Epithelial cell of proximal tubule (primary cell): ENCODE data around the gene TERB2. TPM values are rescaled to one million over a fixed set of nuclear protein-coding genes. Genes with fewer than 3 reads are reported as not detected.
"Not testable (repeated sequence)": the region's sequence is repeated elsewhere in the genome, so short reads cannot be mapped to it uniquely, and the experiment has no call there.

Experiments
- DNase-seq: peaks from one replicate; pipeline ENCODE4 v3.0.0-alpha.2; 2011; ENCODE audit warnings: low read depth
- H3K4me3 ChIP-seq: 2 replicates; pipeline ENCODE4 v1.5.1; 2011; ENCODE audit warnings: low read depth, mild to moderate bottlenecking, low read length
- total RNA-seq: library from RNA; depleted of rRNA; stranded (reverse); fragments of >200 nt; gene quantifications from 2 replicates; pipeline ENCODE4 v1.2.3, GENCODE V29; 2015
- TF ChIP-seq, protein P1 (sequence below): conservative IDR thresholded peaks from 2 replicates; pipeline ENCODE4 v1.5.1; 2012; ENCODE audit warnings: low read depth, mild to moderate bottlenecking, low read length

The TERB2 gene
- total RNA-seq, 1 donor from 2014 or later = not detected

DNA sequence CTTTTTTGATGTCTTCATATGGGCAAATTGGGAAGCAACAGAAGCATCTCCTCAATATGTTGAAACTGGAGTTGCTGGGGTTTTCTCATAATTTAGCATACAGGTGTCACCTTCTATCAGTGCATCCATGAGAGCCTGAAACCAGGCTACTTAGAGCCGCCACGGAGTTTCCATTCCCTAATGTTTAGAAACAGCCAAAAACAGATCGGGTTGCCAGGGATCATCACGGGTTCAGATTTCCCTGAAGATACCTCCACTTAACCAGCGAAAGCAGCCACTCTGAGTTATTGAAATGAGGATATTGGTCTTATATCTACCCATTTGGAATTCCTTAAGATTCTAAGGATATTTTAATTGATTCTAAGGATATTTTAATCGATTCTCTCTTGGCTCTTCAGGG lies 14.5 kb downstream of the TERB2 start:
- no peak for DNase-seq
- TF ChIP-seq, protein P1, sequence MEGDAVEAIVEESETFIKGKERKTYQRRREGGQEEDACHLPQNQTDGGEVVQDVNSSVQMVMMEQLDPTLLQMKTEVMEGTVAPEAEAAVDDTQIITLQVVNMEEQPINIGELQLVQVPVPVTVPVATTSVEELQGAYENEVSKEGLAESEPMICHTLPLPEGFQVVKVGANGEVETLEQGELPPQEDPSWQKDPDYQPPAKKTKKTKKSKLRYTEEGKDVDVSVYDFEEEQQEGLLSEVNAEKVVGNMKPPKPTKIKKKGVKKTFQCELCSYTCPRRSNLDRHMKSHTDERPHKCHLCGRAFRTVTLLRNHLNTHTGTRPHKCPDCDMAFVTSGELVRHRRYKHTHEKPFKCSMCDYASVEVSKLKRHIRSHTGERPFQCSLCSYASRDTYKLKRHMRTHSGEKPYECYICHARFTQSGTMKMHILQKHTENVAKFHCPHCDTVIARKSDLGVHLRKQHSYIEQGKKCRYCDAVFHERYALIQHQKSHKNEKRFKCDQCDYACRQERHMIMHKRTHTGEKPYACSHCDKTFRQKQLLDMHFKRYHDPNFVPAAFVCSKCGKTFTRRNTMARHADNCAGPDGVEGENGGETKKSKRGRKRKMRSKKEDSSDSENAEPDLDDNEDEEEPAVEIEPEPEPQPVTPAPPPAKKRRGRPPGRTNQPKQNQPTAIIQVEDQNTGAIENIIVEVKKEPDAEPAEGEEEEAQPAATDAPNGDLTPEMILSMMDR = no peak
- H3K4me3 ChIP-seq = no peak overlapping the region

DNA sequence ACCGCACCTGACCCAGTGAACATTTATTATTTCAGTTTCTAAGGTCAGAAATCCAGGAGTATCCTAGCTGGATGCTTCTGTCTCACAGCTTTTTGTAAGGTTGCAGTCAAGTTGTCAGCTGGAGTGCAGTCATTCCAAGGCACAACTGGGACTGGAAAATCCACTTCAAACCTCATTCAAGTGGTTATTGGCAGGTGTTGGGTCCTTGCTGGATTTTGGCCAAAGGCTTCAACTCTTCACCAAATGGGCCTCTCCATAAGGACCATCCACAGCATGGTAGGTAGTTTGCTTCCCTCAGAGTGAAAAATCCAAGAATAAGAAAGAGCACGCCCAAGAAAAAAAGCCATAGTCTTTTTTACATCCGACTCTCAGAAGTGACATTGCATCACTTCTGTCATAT lies 19.7 kb downstream of the TERB2 start:
- not testable (repeated sequence) for H3K4me3 ChIP-seq, DNase-seq

DNA sequence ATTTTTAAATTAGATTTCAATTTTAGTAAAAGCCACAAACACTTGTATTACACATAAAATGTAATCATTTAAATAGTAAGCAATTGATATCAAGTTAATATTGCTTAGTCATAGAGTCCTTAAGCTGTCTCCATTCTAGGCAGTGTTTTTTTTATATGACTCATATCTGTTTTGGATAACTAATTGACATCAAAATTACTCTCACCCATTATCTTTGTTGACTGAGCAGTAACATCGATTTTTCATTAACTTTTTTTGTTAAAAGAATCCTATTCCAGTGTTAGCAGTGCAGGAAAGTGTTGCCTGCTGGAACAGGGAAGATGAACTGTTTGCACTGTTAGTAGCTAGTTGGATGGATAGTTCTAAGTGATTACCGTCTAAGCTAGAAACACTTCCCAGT lies 21.3 kb downstream of the TERB2 start:
- peak; percentile 16 for DNase-seq
- H3K4me3 ChIP-seq = not testable (repeated sequence)

DNA sequence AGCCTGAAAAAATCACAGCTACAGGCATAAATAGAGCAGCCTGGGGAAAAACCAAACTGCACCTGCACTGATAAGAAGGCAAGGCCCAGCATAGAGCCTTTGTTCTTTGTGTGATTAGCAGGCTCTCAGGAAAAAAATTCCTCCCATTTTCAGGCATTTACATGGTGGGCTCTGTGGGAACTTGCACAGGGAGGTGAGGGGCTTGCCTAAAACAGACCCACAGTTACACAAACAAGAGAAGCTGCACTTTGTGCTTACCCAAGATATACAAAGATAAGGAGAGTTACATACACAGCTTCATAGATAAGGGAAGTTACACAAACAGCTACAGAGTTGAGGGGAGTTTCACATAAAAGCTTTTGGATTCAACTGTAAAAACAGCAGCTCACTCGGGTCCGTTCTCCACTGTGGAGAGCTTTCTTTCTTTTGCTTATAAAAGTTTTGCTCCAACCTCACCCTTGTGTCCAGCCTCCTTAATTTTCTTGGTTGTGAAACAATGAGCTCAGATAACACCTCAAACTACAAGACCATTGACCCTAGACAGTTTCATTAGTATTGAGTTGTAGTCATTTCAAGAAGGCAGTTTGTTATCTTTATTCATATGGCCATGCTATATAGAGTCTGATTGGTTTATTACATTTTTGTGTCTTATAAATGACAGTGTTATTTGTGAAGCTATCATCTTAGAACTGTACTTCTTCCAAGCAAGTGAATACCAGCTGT lies 23.3 kb downstream of the TERB2 start:
- not testable (repeated sequence) for DNase-seq, H3K4me3 ChIP-seq

DNA sequence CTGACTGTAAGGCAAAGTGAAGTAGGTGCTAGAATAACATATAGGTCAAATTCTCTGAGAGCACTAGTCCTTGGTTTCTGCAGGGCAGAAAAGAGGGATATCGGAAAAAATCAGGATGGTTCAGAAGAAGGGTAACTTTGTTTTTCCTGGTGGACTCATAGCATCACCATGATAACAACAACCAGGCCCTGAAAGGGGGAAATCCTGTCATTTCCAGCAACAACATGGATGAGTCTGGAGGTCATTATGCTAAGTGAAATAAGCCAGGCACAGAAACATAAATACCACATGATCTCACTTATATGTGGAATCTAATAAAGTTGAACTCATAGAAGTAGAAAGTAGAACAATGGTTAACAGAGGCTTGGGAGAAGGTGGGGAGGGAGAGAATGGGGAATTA lies 27.7 kb downstream of the TERB2 start:
- H3K4me3 ChIP-seq, DNase-seq: not testable (repeated sequence)

DNA sequence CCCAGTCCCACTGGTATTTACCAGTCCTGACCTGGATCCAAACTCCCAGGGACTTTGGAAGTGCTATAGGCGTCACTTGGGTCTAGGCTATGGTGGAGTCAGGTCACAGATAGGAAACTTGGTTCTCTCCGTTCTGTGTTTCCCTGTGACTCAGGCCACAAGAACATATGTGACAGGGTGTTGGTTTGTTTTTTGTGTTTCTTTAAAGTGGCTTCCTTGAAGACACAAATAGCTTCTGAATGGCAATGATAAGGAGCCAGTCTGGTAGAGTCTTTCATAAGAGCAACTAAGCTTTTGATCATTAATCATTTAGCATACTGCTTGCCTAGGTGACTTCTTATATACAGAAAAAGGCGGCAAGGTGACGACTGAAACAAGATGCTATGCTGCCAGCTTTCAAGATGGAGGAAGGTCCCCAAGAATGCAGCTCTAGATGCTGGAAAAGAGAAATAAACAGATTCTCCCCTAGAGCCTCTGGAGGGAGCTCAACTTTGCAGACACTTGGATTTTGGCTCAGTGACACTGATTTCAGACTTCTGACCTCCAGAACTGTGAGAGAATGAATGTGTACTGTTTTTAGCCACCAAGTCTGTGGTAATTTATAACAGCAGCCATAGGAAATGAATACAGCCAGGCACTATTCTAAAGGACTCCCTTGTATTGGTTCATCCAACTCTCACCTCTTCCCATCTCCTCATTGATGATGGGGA lies 30.0 kb downstream of the TERB2 start:
- not testable (repeated sequence) for H3K4me3 ChIP-seq

DNA sequence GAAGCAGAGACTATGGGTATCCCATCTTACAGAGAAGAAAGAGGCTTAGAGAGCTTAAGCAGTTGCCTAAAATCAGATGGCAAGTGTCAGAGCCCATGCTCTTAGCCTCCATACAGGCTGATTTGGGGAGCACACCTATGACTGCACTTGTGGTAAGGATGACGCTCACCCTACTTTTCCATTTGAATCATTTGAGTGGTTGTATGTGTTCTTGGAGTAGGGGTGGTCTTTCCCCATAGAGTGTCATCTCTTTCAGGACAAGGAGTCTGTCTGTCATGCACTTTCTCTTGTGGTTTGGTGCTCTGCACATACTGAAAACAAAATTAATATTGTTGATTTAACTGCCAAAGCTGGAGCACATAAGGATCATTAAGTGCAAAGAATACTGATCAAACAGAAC lies 31.2 kb downstream of the TERB2 start:
- DNase-seq, H3K4me3 ChIP-seq: not testable (repeated sequence)

More for the DNA sequence above, 30.0 kb downstream of the TERB2 start:
- not testable (repeated sequence) for DNase-seq

DNA sequence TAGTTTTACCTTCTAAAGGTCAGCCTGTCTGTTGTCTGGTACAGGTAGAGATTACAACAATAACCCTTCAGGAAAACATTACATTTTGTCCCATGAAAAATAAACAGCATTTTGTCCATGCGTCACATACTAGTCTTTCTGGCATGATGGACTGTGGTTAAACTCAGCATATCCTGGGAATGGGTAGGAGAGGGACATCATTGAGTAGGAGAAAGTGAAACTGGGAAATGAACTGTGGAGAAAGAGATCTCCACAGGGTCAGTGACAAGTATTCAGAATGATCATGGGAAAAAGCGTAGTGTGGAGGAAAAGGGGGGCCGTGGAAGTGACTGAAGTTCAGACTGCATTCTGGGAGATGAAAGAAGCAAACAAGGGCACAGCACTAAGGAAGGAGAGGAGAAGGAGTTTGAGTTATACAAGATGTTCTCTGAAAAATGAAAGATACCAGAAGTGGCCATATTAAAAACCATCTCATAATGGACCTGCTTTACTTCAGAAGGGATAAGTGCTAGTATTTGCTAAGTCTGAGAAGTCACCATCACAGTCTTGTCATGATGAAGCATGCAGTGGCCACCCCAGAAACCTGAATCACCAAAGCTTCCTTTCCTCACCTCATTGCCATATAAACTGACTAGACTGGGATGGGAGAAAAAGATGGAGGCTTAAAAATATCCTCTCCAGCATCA lies 31.8 kb downstream of the TERB2 start:
- H3K4me3 ChIP-seq, DNase-seq: not testable (repeated sequence)

DNA sequence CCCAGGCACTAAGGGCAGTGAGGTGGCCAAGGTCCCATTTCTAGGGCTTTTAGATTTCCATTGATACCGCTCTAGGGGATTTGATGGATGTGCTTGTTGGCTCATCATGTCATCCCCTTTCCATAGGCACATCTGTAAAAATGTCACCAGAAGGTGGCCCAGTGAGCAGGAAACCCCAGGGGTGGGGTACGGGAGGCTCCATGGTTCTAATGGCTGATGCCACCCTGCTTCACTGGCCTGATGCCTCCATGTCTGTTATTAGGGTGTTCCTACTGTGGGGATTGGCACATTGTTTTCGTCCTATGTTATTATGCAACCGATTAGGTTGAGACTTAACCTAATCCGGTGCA lies 32.4 kb downstream of the TERB2 start:
- DNase-seq, H3K4me3 ChIP-seq: not testable (repeated sequence)

DNA sequence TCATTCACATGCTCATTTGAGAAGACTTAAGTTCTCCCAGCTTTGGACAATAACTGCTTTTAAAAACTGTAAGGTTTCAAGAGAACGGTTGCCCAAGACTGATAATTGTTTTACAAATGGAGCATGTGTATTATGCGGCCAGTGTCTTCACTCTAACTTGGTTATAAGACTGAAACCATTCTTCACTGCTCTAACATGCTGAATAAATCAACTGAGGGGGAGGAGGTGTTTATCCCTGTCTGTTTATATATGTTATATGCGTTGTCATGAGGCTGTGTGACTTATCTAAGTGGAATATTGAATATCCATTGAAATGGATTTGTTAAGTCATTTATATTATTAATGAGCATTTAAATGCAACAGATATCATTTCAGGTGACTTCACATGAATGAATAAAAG lies 41.1 kb downstream of the TERB2 start:
- not testable (repeated sequence) for H3K4me3 ChIP-seq, DNase-seq

DNA sequence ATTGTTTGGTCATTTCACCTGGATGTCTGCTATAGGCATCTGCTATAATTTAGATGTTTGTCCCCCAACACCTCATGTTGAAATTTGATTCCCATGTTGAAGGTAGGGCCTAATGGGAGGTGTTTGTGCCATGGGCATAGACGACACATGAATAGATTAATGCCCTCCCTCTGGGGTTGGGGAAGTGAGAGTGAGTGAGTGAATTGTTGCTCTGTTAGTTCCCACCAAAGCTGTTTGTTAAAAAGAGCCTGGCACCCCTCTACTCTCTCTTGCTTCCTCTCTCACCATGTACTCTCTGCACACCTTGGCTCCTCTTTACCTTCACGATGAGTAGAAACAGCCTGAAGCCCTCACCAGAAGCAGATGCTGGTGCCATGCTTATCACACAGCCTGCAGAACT lies 42.6 kb downstream of the TERB2 start:
- DNase-seq = no peak
- TF ChIP-seq, protein P1 = no peak
- no peak overlapping the region for H3K4me3 ChIP-seq

DNA sequence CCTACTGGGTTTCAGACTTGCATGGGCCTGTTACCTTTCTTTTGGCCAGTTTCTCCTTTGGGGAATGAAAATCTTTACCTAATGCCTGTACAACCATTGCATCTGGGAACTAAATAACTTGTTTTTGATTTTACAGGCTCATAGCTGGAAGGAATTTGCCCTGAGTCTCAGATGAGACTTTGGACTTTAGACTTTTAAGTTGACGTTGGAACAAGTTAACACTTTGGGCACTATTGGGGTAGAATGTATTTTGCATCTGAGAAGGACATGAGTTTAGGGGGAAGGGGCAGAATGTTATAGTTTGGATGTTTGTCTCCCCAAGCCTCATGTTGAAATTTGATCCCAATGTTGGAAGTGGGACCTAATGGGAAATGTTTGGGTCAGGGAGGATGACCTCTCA lies 44.7 kb downstream of the TERB2 start:
- H3K4me3 ChIP-seq, DNase-seq: not testable (repeated sequence)

DNA sequence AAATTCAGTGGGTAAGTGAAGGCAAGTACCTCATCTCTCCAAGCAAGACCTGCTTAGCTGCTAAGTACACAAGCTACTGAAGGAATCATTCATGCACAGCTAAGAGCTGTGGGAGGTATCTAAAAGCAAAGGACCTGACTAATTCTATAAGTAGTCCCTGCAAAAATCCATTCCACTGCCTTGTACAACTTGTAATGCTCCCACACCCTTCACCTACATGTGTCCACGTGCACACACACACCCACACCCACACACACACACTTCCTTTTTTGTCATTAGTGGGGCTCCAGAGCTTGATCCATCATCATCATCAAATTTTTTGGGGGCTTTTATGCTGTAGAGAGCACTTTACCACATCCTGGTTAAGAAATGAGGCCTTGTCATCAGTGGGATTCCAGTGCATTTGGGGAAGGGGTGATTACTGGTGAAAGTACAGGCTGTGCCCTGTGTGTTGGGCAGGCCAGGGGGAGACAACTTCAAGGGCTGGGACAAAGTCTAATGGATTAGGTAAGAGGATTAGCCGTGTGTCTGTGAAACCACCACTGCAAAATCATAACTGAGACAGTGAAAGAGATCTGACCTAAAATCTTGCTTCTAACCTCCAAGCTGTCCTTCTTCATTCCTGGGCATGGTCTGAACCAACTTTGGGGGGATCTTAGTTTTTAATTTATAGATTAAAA lies 47.4 kb downstream of the TERB2 start:
- not testable (repeated sequence) for H3K4me3 ChIP-seq, DNase-seq

DNA sequence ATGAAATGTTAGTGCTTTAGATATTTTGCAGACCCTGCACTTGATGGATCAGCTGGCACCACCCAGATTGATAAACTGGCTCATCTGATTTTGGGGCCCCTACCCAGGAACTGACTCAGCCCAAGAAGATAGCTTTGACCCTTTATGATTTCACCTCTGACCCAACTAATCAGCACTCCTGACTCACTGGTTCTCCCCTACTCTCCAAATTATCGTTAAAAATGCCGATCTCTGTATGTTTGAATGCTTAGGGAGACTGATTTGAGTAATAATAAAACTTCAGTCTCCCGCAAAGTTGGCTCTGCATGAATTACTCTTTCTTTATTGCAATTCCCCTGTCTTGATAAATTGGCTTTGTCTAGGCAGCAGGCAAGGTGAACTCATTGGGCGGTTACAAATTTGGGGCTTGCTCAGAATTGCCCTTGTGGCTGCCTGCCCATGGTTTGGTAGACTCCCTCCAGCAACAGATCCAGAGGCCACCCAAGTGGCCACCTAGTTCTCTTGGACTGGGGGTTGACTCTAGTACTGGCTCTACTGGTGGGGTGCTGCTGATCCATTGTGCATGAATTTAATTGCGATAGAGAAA lies 48.2 kb downstream of the TERB2 start:
- not testable (repeated sequence) for H3K4me3 ChIP-seq

More for the DNA sequence above, 48.2 kb downstream of the TERB2 start:
- not testable (repeated sequence) for DNase-seq
